NT2/D1 (cell line): ENCODE results near the gene BMAL1.

Experiments used
- DNase-seq: peaks from one replicate; pipeline ENCODE4 v3.0.0-alpha.2; 2011; ENCODE audit warnings: low read depth, low spot score
- H3K27me3 ChIP-seq: 2 replicates; pipeline ENCODE4 v1.6.0; 2011; ENCODE audit warnings: mild to moderate bottlenecking; ENCODE audit not compliant: insufficient read length, insufficient read depth
- H3K36me3 ChIP-seq: 2 replicates; pipeline ENCODE4 v1.6.1; 2011; ENCODE audit warnings: mild to moderate bottlenecking, low read length, mixed read lengths; ENCODE audit not compliant: insufficient read depth, insufficient read length
- H3K4me1 ChIP-seq: 2 replicates; pipeline ENCODE4 v1.5.1; 2011; ENCODE audit not compliant: insufficient read depth, insufficient read length
- H3K4me3 ChIP-seq: 2 replicates; pipeline ENCODE4 v1.5.1; 2011; ENCODE audit warnings: low read depth; ENCODE audit not compliant: insufficient read length
- H3K9ac ChIP-seq: 2 replicates; pipeline ENCODE4 v1.6.0; 2011; ENCODE audit warnings: low read depth; ENCODE audit not compliant: insufficient read length
- H3K9me3 ChIP-seq: 2 replicates; pipeline ENCODE4 v1.5.1; 2011; ENCODE audit warnings: mild to moderate bottlenecking, low read length; ENCODE audit not compliant: insufficient read depth
- SUZ12 ChIP-seq: IDR thresholded peaks from 2 replicates; pipeline ENCODE4 v1.6.1; 2011; ENCODE audit not compliant: insufficient read length, insufficient read depth; ENCODE audit errors: extremely low read depth
- YY1 ChIP-seq: IDR thresholded peaks from 2 replicates; pipeline ENCODE4 v1.6.1; 2011; ENCODE audit not compliant: insufficient read length, insufficient read depth
- ZNF274 ChIP-seq: IDR thresholded peaks from 2 replicates; pipeline ENCODE4 v1.6.1; 2011; ENCODE audit warnings: mild to moderate bottlenecking, low read depth, low read length

The BMAL1 gene

GRCh38 chr11:13278609-13279486, 1.3 kb downstream of the BMAL1 start:
- H3K4me3 ChIP-seq, result peak overlapping the region; percentile 58
- H3K4me1 ChIP-seq, result peaks cover 2% of the 10 kb centered on the region
- peaks cover 59% of the 10 kb centered on the region for H3K27me3 ChIP-seq
- H3K9ac ChIP-seq, result no peak overlapping the region
- H3K9me3 ChIP-seq, result no peaks in the 10 kb centered on the region
- DNase-seq, result no peak
- TF ChIP-seq YY1, result no peak
- TF ChIP-seq ZNF274, result no peak
- peak; percentile 90 for TF ChIP-seq SUZ12
- H3K36me3 ChIP-seq, result no peaks in the 10 kb centered on the region

GRCh38 chr11:13279487-13279834, 1.9 kb downstream of the BMAL1 start:
- no peak for DNase-seq
- Histone ChIP-seq H3K9ac (no peak overlapping the region), H3K4me3 (no peak overlapping the region), H3K9me3 (no peaks in the 10 kb centered on the region), H3K36me3 (no peaks in the 10 kb centered on the region), H3K27me3 (peaks cover 56% of the 10 kb centered on the region), H3K4me1 (peaks cover 2% of the 10 kb centered on the region)
- TF ChIP-seq SUZ12, result no peak
- no peak for TF ChIP-seq YY1
- no peak for TF ChIP-seq ZNF274

GRCh38 chr11:13280092-13280722, 2.6 kb downstream of the BMAL1 start:
- TF ChIP-seq YY1, result no peak
- TF ChIP-seq SUZ12, result no peak
- TF ChIP-seq ZNF274, result no peak
- Histone ChIP-seq H3K27me3 (peaks cover 49% of the 10 kb centered on the region), H3K9me3 (no peaks in the 10 kb centered on the region), H3K4me3 (no peak overlapping the region), H3K4me1 (peaks cover 2% of the 10 kb centered on the region), H3K36me3 (no peaks in the 10 kb centered on the region), H3K9ac (no peak overlapping the region)
- DNase-seq, result no peak

- TF ChIP-seq YY1, result no peak
- TF ChIP-seq SUZ12, result no peak
- no peak for TF ChIP-seq ZNF274
- Histone ChIP-seq H3K4me1 (peaks cover 2% of the 10 kb centered on the region), H3K27me3 (peaks cover 43% of the 10 kb centered on the region), H3K4me3 (no peak overlapping the region), H3K9ac (no peak overlapping the region), H3K36me3 (no peaks in the 10 kb centered on the region), H3K9me3 (no peaks in the 10 kb centered on the region)
- DNase-seq, result no peak
These were observed 3.2 kb downstream of the BMAL1 start for GRCh38 chr11:13280777-13281176.

- DNase-seq, result peak; percentile 57
- TF ChIP-seq ZNF274, result no peak
- TF ChIP-seq SUZ12, result no peak
- TF ChIP-seq YY1, result no peak
- no peaks in the 10 kb centered on the region for H3K36me3 ChIP-seq
- H3K4me1 ChIP-seq, result peaks cover 2% of the 10 kb centered on the region
- H3K4me3 ChIP-seq, result no peak overlapping the region
- H3K9me3 ChIP-seq, result no peaks in the 10 kb centered on the region
- peaks cover 26% of the 10 kb centered on the region for H3K27me3 ChIP-seq
- no peak overlapping the region for H3K9ac ChIP-seq
These were observed 6.0 kb downstream of the BMAL1 start for GRCh38 chr11:13283636-13284035.

- Histone ChIP-seq H3K36me3 (no peaks in the 10 kb centered on the region), H3K4me3 (no peak overlapping the region), H3K4me1 (peaks cover 2% of the 10 kb centered on the region), H3K27me3 (peaks cover 12% of the 10 kb centered on the region), H3K9ac (no peak overlapping the region), H3K9me3 (no peaks in the 10 kb centered on the region)
- no peak for TF ChIP-seq SUZ12
- no peak for DNase-seq
These were observed 7.4 kb downstream of the BMAL1 start for GRCh38 chr11:13284776-13285588.

- Histone ChIP-seq H3K4me1 (peaks cover 2% of the 10 kb centered on the region), H3K36me3 (no peaks in the 10 kb centered on the region), H3K4me3 (no peak overlapping the region), H3K9ac (no peak overlapping the region), H3K27me3 (no peaks in the 10 kb centered on the region), H3K9me3 (no peaks in the 10 kb centered on the region)
- no peak for TF ChIP-seq ZNF274
- TF ChIP-seq SUZ12, result no peak
- no peak for TF ChIP-seq YY1
- DNase-seq, result no peak
These were observed 8.8 kb downstream of the BMAL1 start for GRCh38 chr11:13286279-13286821.
